Kidney epithelial cell (primary cell): ENCODE measurements around the gene GAS6. TPM values are rescaled to one million over a fixed set of nuclear protein-coding genes. Genes with fewer than 3 reads are reported as not detected.
"Not testable (repeated sequence)": the region's sequence is repeated elsewhere in the genome, so short reads cannot be mapped to it uniquely, and the experiment has no call there.

Experiments used
- DNase-seq: peaks from one replicate; pipeline ENCODE4 v3.0.0-alpha.2; 2010; ENCODE audit warnings: low read depth
- H3K27me3 ChIP-seq: 2 replicates; pipeline ENCODE4 v1.6.0; 2011; ENCODE audit warnings: low read length; ENCODE audit not compliant: control insufficient read depth, insufficient read depth
- H3K36me3 ChIP-seq: 2 replicates; pipeline ENCODE4 v1.5.1; 2011; ENCODE audit warnings: low read length; ENCODE audit not compliant: control insufficient read depth, insufficient read depth
- H3K4me3 ChIP-seq: 2 replicates; pipeline ENCODE4 v1.5.1; 2011; ENCODE audit warnings: low read depth, mild to moderate bottlenecking, control low read depth, low read length
- CTCF ChIP-seq: IDR thresholded peaks from 2 replicates; pipeline ENCODE4 v1.5.1; 2011; ENCODE audit warnings: mild to moderate bottlenecking, moderate library complexity, low read length, control low read depth, inconsistent platforms; ENCODE audit not compliant: insufficient read depth, poor library complexity, severe bottlenecking
- total RNA-seq: library from RNA; depleted of rRNA; stranded (reverse); fragments of >200 nt; gene quantifications from 2 replicates; pipeline ENCODE4 v1.2.3, GENCODE V29; 2015

The GAS6 gene
- 99.6 and 110 TPM in 2 replicates for total RNA-seq

- no peak for DNase-seq
- no peak for TF ChIP-seq CTCF
- no peaks in the 10 kb centered on the region for H3K36me3 ChIP-seq
- no peaks in the 10 kb centered on the region for H3K27me3 ChIP-seq
- H3K4me3 ChIP-seq: peak within 1 kb of the TSS; percentile 62
Observed at GRCh38 chr13:113863524-113864272, at the start of gene GAS6. Gene GAS6, minus strand, starts transcription at chr13:113864076. Its CDS starts 156 bp downstream, at chr13:113863920.

- H3K36me3 ChIP-seq, H3K4me3 ChIP-seq, H3K27me3 ChIP-seq, DNase-seq: not testable (repeated sequence)
Observed at GRCh38 chr13:113913408-113913807, 49.5 kb upstream of the GAS6 start.

- DNase-seq: no peak
- H3K36me3 ChIP-seq: no peaks in the 10 kb centered on the region
- TF ChIP-seq CTCF: no peak
- no peaks in the 10 kb centered on the region for H3K27me3 ChIP-seq
- no peak overlapping the region for H3K4me3 ChIP-seq
Observed at GRCh38 chr13:113912596-113912995, 48.7 kb upstream of the GAS6 start.

GRCh38 chr13:113907635-113908617, 44.0 kb upstream of the GAS6 start:
- H3K4me3 ChIP-seq: no peak overlapping the region

GRCh38 chr13:113906571-113906970, 42.7 kb upstream of the GAS6 start:
- TF ChIP-seq CTCF: no peak
- Histone ChIP-seq H3K4me3 (no peak overlapping the region), H3K27me3 (no peaks in the 10 kb centered on the region), H3K36me3 (no peaks in the 10 kb centered on the region)
- DNase-seq: no peak

More at GRCh38 chr13:113907635-113908617, 44.0 kb upstream of the GAS6 start:
- H3K27me3 ChIP-seq: no peaks in the 10 kb centered on the region
- peak; percentile 35 for DNase-seq
- no peak for TF ChIP-seq CTCF
- H3K36me3 ChIP-seq: no peaks in the 10 kb centered on the region

- Histone ChIP-seq H3K36me3 (no peaks in the 10 kb centered on the region), H3K27me3 (no peaks in the 10 kb centered on the region), H3K4me3 (no peak overlapping the region)
- no peak for TF ChIP-seq CTCF
- no peak for DNase-seq
Observed at GRCh38 chr13:113905942-113906341, 42.1 kb upstream of the GAS6 start.
